T-helper 1 cell treated with Interleukin-12 subunit alpha and Interleukin-12 subunit beta and Interleukin-4 antibody, amounts not matched to agents 30 μg/mL and 1 μg/mL, for 36 hours (primary cell): ENCODE data around the gene PDCD4.

Experiments used
- H3K27ac Mint-ChIP-seq: one replicate; pipeline ENCODE4 v1.8.0; 2021; ENCODE audit warnings: mild to moderate bottlenecking, mixed read lengths
- H3K27me3 Mint-ChIP-seq: one replicate; pipeline ENCODE4 v1.8.0; 2021; ENCODE audit warnings: low read depth, mixed read lengths
- H3K36me3 Mint-ChIP-seq: one replicate; pipeline ENCODE4 v1.8.0; 2021; ENCODE audit warnings: low read depth, mixed read lengths
- H3K4me1 Mint-ChIP-seq: one replicate; pipeline ENCODE4 v1.8.0; 2021; ENCODE audit warnings: low read depth, mixed read lengths
- H3K4me3 Mint-ChIP-seq: one replicate; pipeline ENCODE4 v1.8.0; 2021; ENCODE audit warnings: mild to moderate bottlenecking, moderate library complexity, mixed read lengths
- H3K9me3 Mint-ChIP-seq: one replicate; pipeline ENCODE4 v1.8.0; 2021; ENCODE audit warnings: mixed read lengths

PDCD4 gene

DNA sequence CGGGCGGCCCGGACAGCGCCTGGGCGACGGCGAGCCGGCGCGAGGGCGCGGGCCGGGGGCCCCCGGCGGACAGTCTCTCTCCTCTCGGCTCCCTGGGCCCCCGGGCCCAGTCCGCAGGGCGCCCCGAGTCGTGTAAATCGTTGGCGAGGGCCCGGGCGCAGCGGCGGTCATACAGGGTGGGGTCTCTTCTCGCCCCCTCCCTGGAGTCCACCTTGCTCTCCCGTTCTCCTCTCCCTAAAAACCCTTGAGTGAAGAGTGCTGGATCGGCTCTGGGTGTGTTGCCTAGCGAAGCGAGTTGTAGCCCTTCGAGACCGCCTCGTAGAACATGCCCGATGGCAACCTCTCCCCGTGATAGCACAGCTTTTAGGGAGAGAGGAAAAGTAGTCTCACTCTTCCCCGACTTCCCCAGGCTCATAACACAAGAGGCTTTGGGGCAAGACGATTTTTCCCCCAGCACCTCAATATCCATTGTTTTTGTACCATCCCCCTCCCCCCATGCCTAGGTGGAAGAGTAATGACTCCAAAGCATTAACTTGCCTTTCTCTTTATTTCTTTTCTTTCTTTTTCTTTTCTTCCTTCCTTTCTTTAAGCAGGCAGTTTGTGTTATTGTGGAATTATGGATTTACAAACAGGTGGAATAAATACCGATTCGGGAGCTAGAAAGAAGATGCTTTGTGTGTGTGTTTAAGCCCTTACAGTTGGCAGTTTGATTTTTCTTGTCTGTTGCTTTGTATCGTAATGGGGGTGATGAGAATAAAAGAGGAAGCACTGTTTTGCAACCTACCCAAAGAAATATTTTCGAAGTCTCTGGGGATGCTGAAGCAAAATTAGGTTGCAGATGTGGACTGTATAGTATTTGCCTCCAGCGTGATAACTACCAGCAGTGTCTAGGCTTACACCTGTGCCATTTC is 48.5 kb downstream of the PDCD4 start:
- H3K4me1 Mint-ChIP-seq, result peaks cover 36% of the 10 kb centered on the region
- H3K27me3 Mint-ChIP-seq, result no peaks in the 10 kb centered on the region
- H3K36me3 Mint-ChIP-seq, result peaks cover 5% of the 10 kb centered on the region
- peak overlapping the region; percentile 95 for H3K4me3 Mint-ChIP-seq
- H3K9me3 Mint-ChIP-seq, result no peaks in the 10 kb centered on the region
- peak overlapping the region; percentile 90 for H3K27ac Mint-ChIP-seq

DNA sequence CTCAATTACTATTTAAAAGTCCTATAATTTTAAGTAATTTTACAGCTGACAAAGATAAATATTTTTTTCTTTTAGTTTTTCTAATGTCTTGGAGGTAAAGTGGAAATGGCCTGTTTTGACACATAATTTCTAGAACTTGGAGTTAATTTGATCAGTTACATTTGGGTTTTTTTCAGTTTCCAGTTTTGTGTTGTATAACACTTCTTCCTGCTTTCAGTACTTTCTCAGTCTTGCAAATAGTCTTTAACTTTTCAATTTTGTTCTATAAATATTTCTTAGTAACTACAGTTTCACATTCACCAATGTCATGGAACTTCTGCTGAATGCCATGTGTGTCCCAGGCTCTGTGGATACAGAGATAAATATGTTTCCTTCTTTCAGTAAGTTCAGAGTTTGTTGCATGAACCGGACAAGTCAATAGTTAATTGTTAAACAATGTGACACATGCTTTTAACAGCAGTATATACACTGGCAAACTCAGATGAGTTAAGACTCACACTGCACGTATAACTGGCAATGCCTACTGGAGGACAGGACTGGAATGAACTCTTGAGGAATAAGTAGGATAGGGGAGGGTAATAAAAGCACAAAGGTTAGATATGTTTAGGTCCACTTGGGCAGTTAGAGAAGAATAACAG is 52.2 kb downstream of the PDCD4 start:
- Mint-ChIP-seq H3K27me3 (no peaks in the 10 kb centered on the region), H3K27ac (no peak overlapping the region), H3K4me3 (no peak overlapping the region), H3K9me3 (no peaks in the 10 kb centered on the region), H3K36me3 (peaks cover 4% of the 10 kb centered on the region), H3K4me1 (peaks cover 29% of the 10 kb centered on the region)

DNA sequence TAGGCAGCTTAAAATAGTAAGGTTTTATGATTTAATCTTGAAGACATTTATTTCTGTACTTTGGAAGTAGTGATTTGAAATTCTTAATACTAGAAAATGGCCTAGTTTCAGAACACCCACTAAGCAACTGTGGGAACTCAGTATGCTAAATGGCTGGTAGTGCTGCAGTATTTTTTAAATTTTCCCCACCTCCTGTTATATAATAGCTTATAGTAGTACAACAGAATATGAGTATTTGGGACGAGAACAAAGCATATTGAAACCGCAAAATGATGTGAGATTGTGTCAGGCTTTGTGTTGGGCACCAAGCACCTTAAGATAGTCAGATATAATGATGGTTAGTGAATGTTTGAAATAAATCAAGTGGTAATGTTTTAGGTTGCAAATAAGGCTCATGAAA is 55.7 kb downstream of the PDCD4 start:
- H3K36me3 Mint-ChIP-seq, result peaks cover 4% of the 10 kb centered on the region
- no peak overlapping the region for H3K4me3 Mint-ChIP-seq
- H3K27ac Mint-ChIP-seq, result no peak overlapping the region
- H3K4me1 Mint-ChIP-seq, result peaks cover 16% of the 10 kb centered on the region
- no peaks in the 10 kb centered on the region for H3K27me3 Mint-ChIP-seq
- no peaks in the 10 kb centered on the region for H3K9me3 Mint-ChIP-seq

DNA sequence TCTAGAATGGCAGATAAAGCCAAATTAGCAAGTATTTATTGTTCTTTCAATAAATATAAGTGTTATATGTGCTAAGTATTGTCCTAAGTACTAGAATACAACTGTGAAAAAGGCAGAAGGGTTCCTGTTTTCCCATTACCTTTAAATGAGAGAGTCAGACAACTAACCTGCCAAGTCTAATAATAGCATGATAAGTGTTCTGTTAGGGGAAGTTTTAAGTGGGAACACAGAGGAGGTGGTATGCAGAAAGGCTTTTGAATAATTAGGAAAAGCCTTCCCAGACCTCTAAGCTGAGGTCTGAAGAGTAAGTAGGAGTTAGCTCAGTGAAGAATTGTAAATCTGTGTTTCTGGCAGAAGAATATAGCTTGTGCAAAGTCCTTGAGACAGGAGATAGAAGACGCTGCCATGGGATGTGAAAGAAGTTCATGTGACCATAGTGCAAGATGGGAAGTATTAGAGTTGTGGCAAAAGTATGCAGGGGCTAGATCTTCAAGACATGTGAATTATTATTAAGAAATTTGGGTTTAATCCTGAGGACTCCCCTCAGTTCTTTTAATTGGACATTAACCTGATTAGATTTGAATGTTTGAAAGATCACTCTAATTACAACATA is 60.1 kb downstream of the PDCD4 start:
- Mint-ChIP-seq H3K4me1 (peaks cover 2% of the 10 kb centered on the region), H3K27ac (no peak overlapping the region), H3K27me3 (no peaks in the 10 kb centered on the region), H3K4me3 (no peak overlapping the region), H3K9me3 (no peaks in the 10 kb centered on the region), H3K36me3 (peaks cover 2% of the 10 kb centered on the region)

DNA sequence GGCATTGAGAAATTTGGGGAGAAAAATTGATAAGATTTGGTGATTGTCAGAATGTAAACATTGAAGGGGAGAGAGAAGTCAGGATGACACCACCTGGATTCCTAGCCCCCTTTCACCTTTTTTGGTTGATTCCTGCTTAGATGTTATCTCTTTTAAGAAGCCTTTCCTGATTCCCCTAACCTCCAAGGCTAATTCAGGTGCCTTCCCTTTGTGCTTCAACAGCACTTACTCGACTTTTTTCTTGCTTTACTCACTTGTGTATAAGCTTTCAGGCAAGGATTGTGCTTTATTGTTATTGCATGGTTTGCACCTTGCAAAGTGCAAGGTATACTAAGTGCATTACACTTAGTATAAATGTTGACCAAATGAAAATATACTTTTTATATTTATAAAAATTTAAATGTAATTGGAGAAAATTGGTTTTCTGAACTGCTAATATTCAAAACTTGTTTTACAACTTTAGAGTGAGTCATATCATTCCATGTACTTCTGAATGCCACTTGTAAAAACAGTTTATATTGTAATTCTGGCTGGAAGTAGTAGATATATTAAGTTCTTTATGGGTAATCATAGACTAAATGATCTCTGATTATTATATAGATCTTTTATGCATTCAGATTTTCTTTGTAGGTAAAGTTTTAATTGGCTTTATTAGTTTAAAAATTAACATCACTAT is 60.9 kb downstream of the PDCD4 start:
- Mint-ChIP-seq H3K36me3 (peaks cover 4% of the 10 kb centered on the region), H3K27me3 (no peaks in the 10 kb centered on the region), H3K27ac (no peak overlapping the region), H3K4me3 (no peak overlapping the region), H3K9me3 (no peaks in the 10 kb centered on the region), H3K4me1 (peaks cover 2% of the 10 kb centered on the region)

DNA sequence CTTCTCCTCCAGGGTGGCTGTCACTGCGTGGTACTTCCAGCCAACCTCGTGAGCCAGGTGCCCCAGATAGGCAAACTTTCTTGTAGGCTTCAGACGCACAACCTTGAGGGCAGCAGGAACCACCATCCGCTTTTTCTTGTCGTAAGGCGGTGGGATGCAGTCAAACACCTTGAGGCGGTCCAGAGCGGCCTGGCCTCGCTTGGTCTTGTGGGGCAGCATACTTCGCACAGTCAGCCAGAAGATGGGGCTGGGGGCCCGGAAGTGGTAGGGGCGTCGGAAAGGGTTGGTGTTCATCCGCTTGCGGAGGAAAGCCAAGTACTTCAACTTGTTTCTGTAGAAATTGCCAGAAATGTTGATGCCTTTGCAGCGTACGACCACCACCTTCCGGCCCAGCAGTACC is 65.0 kb downstream of the PDCD4 start:
- no peak overlapping the region for H3K27ac Mint-ChIP-seq
- no peaks in the 10 kb centered on the region for H3K27me3 Mint-ChIP-seq
- no peak overlapping the region for H3K4me3 Mint-ChIP-seq
- H3K4me1 Mint-ChIP-seq, result peaks cover 2% of the 10 kb centered on the region
- no peaks in the 10 kb centered on the region for H3K9me3 Mint-ChIP-seq
- peaks cover 11% of the 10 kb centered on the region for H3K36me3 Mint-ChIP-seq

DNA sequence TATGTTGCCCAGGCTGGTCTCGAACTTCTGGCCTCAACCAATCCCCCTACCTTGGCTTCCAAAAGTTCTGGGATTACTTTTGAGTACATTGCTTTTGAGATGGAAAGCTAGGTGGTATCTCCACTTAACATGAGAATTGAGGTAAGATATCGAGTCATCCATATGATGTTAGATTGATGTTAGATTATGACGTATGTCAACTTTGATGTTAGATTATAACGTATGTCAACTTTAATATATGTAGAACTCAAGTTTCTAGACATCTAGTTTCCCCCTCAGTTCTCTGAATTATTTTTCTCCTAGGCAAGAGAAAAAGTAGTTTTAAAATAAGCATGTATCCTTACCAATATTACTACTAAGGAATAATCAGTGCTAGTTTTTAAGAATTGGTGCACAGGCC is 67.7 kb downstream of the PDCD4 start:
- Mint-ChIP-seq H3K27ac (no peak overlapping the region), H3K36me3 (peaks cover 28% of the 10 kb centered on the region), H3K9me3 (peaks cover 11% of the 10 kb centered on the region), H3K27me3 (no peaks in the 10 kb centered on the region), H3K4me1 (peaks cover 6% of the 10 kb centered on the region), H3K4me3 (no peak overlapping the region)

DNA sequence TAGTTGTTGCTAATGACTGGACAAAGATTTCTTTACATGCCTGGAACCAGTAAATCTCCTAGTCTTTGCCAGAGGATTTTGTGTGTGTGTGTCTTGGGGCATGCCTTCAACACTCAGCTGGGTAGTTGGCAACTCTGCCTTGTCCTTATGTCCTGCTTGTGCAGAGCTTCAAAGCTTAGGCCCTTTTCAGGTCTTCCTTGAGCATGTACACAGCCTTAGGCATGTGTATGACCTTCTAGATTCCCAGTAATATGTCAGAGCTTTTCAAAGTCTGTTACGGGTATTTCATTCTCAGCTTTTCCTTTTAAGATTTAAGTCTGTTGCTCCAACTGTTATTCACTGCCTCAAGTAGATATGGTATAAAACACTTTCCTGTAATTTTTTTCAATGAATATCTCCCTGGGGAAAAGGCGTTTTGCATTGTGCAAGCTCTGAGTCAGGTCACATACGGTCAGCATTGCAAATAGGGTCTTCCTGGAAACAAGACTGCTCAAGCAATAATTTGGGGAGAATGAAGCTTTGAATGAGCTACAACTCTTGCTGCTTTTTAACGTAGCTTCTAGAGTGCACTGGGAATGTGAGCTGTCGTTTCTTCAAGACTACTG is 73.2 kb downstream of the PDCD4 start:
- Mint-ChIP-seq H3K27ac (no peak overlapping the region), H3K36me3 (peaks cover 43% of the 10 kb centered on the region), H3K4me3 (no peak overlapping the region)

DNA sequence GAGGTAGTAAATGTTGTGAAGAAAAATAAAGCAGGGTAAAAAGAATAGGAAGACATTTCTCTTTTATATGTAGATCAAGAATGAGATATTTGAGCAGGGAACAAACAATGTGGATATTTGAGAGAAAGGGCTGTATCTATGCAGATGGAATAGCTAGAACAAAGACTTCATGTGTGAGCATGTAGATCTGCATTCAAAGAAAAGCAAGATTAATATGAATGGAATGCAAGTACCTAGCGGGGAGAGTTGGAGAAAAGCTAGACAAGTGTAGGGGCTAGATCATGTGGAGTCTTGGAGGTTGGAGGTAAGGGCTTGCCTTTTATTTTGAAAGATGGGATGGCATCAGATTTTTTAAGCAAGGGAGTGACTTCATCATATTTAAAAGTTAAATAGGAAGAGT is 74.8 kb downstream of the PDCD4 start:
- peaks cover 19% of the 10 kb centered on the region for H3K4me1 Mint-ChIP-seq
- H3K27me3 Mint-ChIP-seq, result no peaks in the 10 kb centered on the region
- peaks cover 15% of the 10 kb centered on the region for H3K9me3 Mint-ChIP-seq
- peaks cover 43% of the 10 kb centered on the region for H3K36me3 Mint-ChIP-seq
- no peak overlapping the region for H3K27ac Mint-ChIP-seq
- no peak overlapping the region for H3K4me3 Mint-ChIP-seq

More for the DNA sequence above, 73.2 kb downstream of the PDCD4 start:
- H3K27me3 Mint-ChIP-seq, result no peaks in the 10 kb centered on the region
- H3K9me3 Mint-ChIP-seq, result peaks cover 15% of the 10 kb centered on the region
- H3K4me1 Mint-ChIP-seq, result peaks cover 19% of the 10 kb centered on the region

DNA sequence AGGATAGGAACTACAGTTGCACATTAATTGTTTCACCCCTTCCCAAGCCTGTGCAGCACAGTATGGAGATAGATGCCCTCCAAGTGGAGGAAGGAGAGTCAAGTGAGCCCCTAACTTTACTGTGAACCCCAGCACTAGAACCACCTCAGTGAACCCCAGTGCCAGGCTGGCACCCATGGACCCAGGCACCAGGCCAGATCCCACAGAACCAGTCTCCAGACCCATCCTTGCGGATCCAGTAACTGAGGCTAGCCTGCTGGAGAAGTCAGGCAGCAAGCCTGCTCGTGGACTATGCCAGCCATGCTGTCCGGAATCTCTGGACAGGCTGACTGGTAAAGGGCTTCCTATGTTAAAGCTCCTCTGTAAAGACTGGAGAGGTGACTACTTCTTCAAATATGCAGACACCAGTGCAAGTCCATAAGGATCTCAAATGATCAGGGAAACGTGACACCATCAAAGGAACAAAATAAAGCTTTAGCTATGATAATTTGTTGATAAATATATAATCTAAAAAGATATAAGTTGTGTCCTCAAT is 75.4 kb downstream of the PDCD4 start:
- Mint-ChIP-seq H3K27ac (no peak overlapping the region), H3K9me3 (peaks cover 15% of the 10 kb centered on the region), H3K27me3 (no peaks in the 10 kb centered on the region), H3K4me3 (no peak overlapping the region), H3K4me1 (peaks cover 19% of the 10 kb centered on the region), H3K36me3 (peaks cover 42% of the 10 kb centered on the region)
